IPS-15b (cell line): ENCODE measurements around the gene ACAD8.
"Not testable (repeated sequence)": the region's sequence is repeated elsewhere in the genome, so short reads cannot be mapped to it uniquely, and the experiment has no call there.

Experiments
- H3K27me3 ChIP-seq: one replicate; pipeline ENCODE4 v1.6.1; 2013; ENCODE audit warnings: low read length; ENCODE audit not compliant: control insufficient read depth, insufficient read depth
- H3K36me3 ChIP-seq: one replicate; pipeline ENCODE4 v1.6.1; 2013; ENCODE audit warnings: low read length; ENCODE audit not compliant: control insufficient read depth, insufficient read depth
- H3K4me1 ChIP-seq: one replicate; pipeline ENCODE4 v1.6.1; 2013; ENCODE audit warnings: mild to moderate bottlenecking, low read length; ENCODE audit not compliant: control insufficient read depth, insufficient read depth
- H3K4me3 ChIP-seq: one replicate; pipeline ENCODE4 v1.5.1; 2013; ENCODE audit warnings: low read depth, low read length
- H3K9ac ChIP-seq: one replicate; pipeline ENCODE4 v1.6.1; 2013; ENCODE audit warnings: low read depth, mild to moderate bottlenecking, low read length
- H3K9me3 ChIP-seq: one replicate; pipeline ENCODE4 v1.6.1; 2013; ENCODE audit warnings: mild to moderate bottlenecking, low read length; ENCODE audit not compliant: control insufficient read depth, insufficient read depth

Gene ACAD8

GRCh38 chr11:134273317-134273712 is 19.9 kb downstream of the ACAD8 start:
- Histone ChIP-seq H3K9me3 (no peaks in the 10 kb centered on the region), H3K4me3 (peak overlapping the region; percentile 85), H3K9ac (no peak overlapping the region), H3K36me3 (peaks cover 3% of the 10 kb centered on the region), H3K4me1 (peaks cover 24% of the 10 kb centered on the region), H3K27me3 (peaks cover 3% of the 10 kb centered on the region)

GRCh38 chr11:134275188-134275533 is 21.8 kb downstream of the ACAD8 start:
- Histone ChIP-seq H3K27me3 (peaks cover 3% of the 10 kb centered on the region), H3K4me3 (peak overlapping the region; percentile 85), H3K36me3 (peaks cover 3% of the 10 kb centered on the region), H3K9me3 (no peaks in the 10 kb centered on the region), H3K9ac (no peak overlapping the region), H3K4me1 (peaks cover 24% of the 10 kb centered on the region)

- peaks cover 3% of the 10 kb centered on the region for H3K27me3 ChIP-seq
- H3K9ac ChIP-seq = peak within 1 kb of the TSS; percentile 66
- H3K4me3 ChIP-seq = peak within 1 kb of the TSS; percentile 85
- H3K9me3 ChIP-seq = no peaks in the 10 kb centered on the region
- H3K36me3 ChIP-seq = peaks cover 3% of the 10 kb centered on the region
- peaks cover 24% of the 10 kb centered on the region for H3K4me1 ChIP-seq
Measured at GRCh38 chr11:134275534-134276395, 22.4 kb downstream of the ACAD8 start, which contains the start of gene GLB1L3. Gene GLB1L3, plus strand, starts transcription at chr11:134276379. Its CDS starts 362 bp downstream, at chr11:134276741.

GRCh38 chr11:134276396-134277182 is 23.2 kb downstream of the ACAD8 start:
- Histone ChIP-seq H3K4me1 (peaks cover 22% of the 10 kb centered on the region), H3K9me3 (no peaks in the 10 kb centered on the region), H3K9ac (peak overlapping the region; percentile 62), H3K4me3 (peak overlapping the region; percentile 85), H3K27me3 (peaks cover 3% of the 10 kb centered on the region), H3K36me3 (peaks cover 3% of the 10 kb centered on the region)

GRCh38 chr11:134277183-134278001 is 24.0 kb downstream of the ACAD8 start:
- H3K36me3 ChIP-seq = peaks cover 3% of the 10 kb centered on the region
- peaks cover 18% of the 10 kb centered on the region for H3K4me1 ChIP-seq
- H3K9me3 ChIP-seq = no peaks in the 10 kb centered on the region
- peak overlapping the region; percentile 85 for H3K4me3 ChIP-seq
- H3K27me3 ChIP-seq = peaks cover 3% of the 10 kb centered on the region
- peak overlapping the region; percentile 66 for H3K9ac ChIP-seq

GRCh38 chr11:134278356-134278755 is 25.0 kb downstream of the ACAD8 start:
- H3K27me3 ChIP-seq = peaks cover 3% of the 10 kb centered on the region

GRCh38 chr11:134281635-134282034 is 28.3 kb downstream of the ACAD8 start:
- not testable (repeated sequence) for H3K9ac ChIP-seq, H3K36me3 ChIP-seq, H3K27me3 ChIP-seq, H3K4me3 ChIP-seq, H3K9me3 ChIP-seq, H3K4me1 ChIP-seq

More at GRCh38 chr11:134278356-134278755, 25.0 kb downstream of the ACAD8 start:
- peaks cover 3% of the 10 kb centered on the region for H3K36me3 ChIP-seq
- H3K4me1 ChIP-seq = peaks cover 14% of the 10 kb centered on the region
- H3K9me3 ChIP-seq = no peaks in the 10 kb centered on the region
- no peak overlapping the region for H3K4me3 ChIP-seq
- H3K9ac ChIP-seq = no peak overlapping the region

- Histone ChIP-seq H3K4me1 (no peaks in the 10 kb centered on the region), H3K4me3 (no peak overlapping the region), H3K27me3 (no peaks in the 10 kb centered on the region), H3K36me3 (peaks cover 7% of the 10 kb centered on the region), H3K9me3 (no peaks in the 10 kb centered on the region), H3K9ac (no peak overlapping the region)
Measured at GRCh38 chr11:134282121-134283045, 29.0 kb downstream of the ACAD8 start.

- no peak overlapping the region for H3K4me3 ChIP-seq
- no peaks in the 10 kb centered on the region for H3K27me3 ChIP-seq
- H3K9ac ChIP-seq = no peak overlapping the region
- peaks cover 7% of the 10 kb centered on the region for H3K36me3 ChIP-seq
- no peaks in the 10 kb centered on the region for H3K9me3 ChIP-seq
- H3K4me1 ChIP-seq = no peaks in the 10 kb centered on the region
Measured at GRCh38 chr11:134283461-134284230, 30.3 kb downstream of the ACAD8 start.

- not testable (repeated sequence) for H3K27me3 ChIP-seq, H3K36me3 ChIP-seq
Measured at GRCh38 chr11:134284349-134284748, 31.0 kb downstream of the ACAD8 start.

More at GRCh38 chr11:134284349-134284748, 31.0 kb downstream of the ACAD8 start:
- not testable (repeated sequence) for H3K4me1 ChIP-seq, H3K9ac ChIP-seq, H3K9me3 ChIP-seq, H3K4me3 ChIP-seq
